Measurements from ENCODE around the gene MRPL52.

MRPL52 gene

DNA sequence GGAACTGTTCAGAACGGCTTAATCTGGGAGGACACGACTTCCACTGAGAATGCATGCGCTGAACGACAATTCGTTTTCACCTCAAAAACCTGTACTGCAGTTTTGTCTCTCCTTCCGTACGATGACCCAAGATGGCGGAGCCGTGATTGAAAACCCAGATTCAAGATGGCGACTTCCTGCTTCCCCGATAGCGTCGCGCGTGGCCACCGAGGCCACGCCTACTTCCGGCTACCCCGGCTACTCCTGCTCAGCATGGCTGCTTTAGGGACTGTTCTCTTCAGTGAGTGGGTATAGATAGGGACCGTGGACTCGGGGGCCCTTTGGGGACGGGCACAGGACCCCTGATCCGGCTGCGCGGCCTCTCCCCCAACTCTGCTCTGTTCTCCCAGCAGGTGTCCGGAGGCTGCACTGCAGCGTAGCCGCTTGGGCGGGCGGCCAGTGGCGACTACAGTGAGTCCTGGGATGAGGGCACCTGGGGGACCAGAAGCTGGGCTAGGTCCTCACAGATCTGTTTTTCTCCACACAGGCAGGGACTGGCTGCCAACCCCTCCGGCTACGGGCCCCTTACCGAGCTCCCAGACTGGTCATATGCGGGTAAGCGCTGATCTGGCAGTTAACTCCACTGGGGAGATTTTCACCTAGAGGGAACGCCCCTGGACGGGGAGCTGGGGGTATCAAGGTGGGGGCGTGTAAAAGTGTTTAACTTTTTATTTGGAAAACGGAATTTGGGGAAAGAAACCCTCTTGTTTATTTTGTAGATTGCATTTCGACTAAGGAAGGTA lies at the start of gene MRPL52:
TSS of gene MRPL52 (plus strand) at position 227 of the 782 bp plus-strand sequence. CDS start at position 253, 26 bp downstream.
- Mint-ChIP-seq H3K9me3 (no peaks in the 10 kb centered on the region), H3K27ac (peak within 1 kb of the TSS; percentile 58 to 95 (median 90)), H3K4me1 (peaks cover 24% of the 10 kb centered on the region), H3K27me3 (ENCODE audit: low read depth) (peaks cover 7% of the 10 kb centered on the region), H3K4me3 (peak within 1 kb of the TSS; percentile 84 to 96 (median 85)), H3K36me3 (ENCODE audit: low read depth) (peaks cover 11% of the 10 kb centered on the region)
- TF ChIP-seq, protein P1, sequence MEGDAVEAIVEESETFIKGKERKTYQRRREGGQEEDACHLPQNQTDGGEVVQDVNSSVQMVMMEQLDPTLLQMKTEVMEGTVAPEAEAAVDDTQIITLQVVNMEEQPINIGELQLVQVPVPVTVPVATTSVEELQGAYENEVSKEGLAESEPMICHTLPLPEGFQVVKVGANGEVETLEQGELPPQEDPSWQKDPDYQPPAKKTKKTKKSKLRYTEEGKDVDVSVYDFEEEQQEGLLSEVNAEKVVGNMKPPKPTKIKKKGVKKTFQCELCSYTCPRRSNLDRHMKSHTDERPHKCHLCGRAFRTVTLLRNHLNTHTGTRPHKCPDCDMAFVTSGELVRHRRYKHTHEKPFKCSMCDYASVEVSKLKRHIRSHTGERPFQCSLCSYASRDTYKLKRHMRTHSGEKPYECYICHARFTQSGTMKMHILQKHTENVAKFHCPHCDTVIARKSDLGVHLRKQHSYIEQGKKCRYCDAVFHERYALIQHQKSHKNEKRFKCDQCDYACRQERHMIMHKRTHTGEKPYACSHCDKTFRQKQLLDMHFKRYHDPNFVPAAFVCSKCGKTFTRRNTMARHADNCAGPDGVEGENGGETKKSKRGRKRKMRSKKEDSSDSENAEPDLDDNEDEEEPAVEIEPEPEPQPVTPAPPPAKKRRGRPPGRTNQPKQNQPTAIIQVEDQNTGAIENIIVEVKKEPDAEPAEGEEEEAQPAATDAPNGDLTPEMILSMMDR (IDR thresholded peaks at IDR 0.05; ENCODE audit: unreplicated experiment in 3 of 3), result no peak

GRCh38 chr14:22780105-22780679 lies 49.5 kb upstream of the MRPL52 start:
- Mint-ChIP-seq H3K27ac (peak overlapping the region; percentile 40 to 86 (median 46)), H3K36me3 (ENCODE audit: low read depth) (peaks cover 4% of the 10 kb centered on the region), H3K27me3 (ENCODE audit: low read depth) (no peaks in the 10 kb centered on the region), H3K4me1 (peaks cover 10% of the 10 kb centered on the region), H3K9me3 (no peaks in the 10 kb centered on the region), H3K4me3 (no peak overlapping the region)
- TF ChIP-seq, protein P1 (IDR thresholded peaks at IDR 0.05; ENCODE audit: unreplicated experiment in 3 of 3), result no peak

DNA sequence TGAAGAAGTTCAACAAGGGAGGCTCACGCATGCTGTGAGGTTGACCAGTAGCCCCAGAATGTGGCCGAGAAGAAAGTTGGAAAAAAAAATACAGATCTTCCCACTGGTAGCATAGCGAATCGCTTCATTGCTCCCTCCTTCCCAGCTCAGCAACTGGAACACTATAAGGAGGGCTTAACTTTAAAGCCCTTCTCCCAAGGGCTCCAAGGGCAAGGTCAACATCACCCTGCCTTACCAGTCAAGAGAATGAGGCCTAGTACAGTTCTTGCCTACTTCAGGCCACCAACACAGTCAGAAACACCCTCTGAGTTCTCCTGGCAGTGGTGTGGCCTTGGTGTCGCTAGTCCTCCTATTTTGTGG lies 48.8 kb upstream of the MRPL52 start:
- TF ChIP-seq, protein P1 (IDR thresholded peaks at IDR 0.05; ENCODE audit: unreplicated experiment in 3 of 3), result no peak
- H3K27ac Mint-ChIP-seq, result peak overlapping the region; percentile 34 to 86 (median 40)
- no peaks in the 10 kb centered on the region for H3K27me3 Mint-ChIP-seq (ENCODE audit: low read depth)
- H3K36me3 Mint-ChIP-seq (ENCODE audit: low read depth), result peaks cover 4% of the 10 kb centered on the region
- H3K9me3 Mint-ChIP-seq, result no peaks in the 10 kb centered on the region
- peaks cover 10% of the 10 kb centered on the region for H3K4me1 Mint-ChIP-seq
- no peak overlapping the region for H3K4me3 Mint-ChIP-seq

- H3K4me3 Mint-ChIP-seq, result no peak overlapping the region
- peaks cover 10% of the 10 kb centered on the region for H3K4me1 Mint-ChIP-seq
- TF ChIP-seq, protein P1 (IDR thresholded peaks at IDR 0.05; ENCODE audit: unreplicated experiment in 3 of 3), result no peak
- no peaks in the 10 kb centered on the region for H3K9me3 Mint-ChIP-seq
- H3K36me3 Mint-ChIP-seq (ENCODE audit: low read depth), result no peaks in the 10 kb centered on the region
- no peaks in the 10 kb centered on the region for H3K27me3 Mint-ChIP-seq (ENCODE audit: low read depth)
- H3K27ac Mint-ChIP-seq, result peak overlapping the region; percentile 34 to 86 (median 40)
Measured at GRCh38 chr14:22781301-22781991, 48.2 kb upstream of the MRPL52 start.

DNA sequence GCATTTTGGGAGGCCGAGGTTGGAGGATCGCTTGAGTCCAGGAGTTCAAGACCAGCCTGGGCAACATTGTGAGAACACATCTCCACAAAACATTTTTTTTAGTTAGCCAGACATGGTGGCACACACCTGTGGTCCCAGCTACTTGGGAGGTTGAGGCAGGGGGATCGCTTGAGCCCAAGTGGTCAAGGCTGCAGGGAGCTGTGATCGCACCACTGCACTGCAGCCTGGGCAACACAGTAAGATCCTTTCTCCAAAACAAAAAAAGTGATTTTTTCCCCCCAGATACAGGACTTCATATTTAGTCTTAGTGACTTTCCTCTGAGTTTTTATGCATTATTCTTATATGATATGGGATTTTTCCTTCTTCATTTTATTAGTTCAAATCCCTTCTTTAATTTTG lies 43.0 kb upstream of the MRPL52 start:
- Mint-ChIP-seq H3K4me3 (no peak overlapping the region), H3K27me3 (ENCODE audit: low read depth) (no peaks in the 10 kb centered on the region), H3K36me3 (ENCODE audit: low read depth) (no peaks in the 10 kb centered on the region), H3K27ac (no peak overlapping the region), H3K9me3 (no peaks in the 10 kb centered on the region), H3K4me1 (peaks cover under 1% of the 10 kb centered on the region)
- TF ChIP-seq, protein P1 (IDR thresholded peaks at IDR 0.05; ENCODE audit: unreplicated experiment in 3 of 3), result no peak

All from nephron (organoid).